ENCODE results near the gene MUCL3. TPM values are rescaled to one million over a fixed set of nuclear protein-coding genes. Genes with fewer than 3 reads are reported as not detected.
"Not testable (repeated sequence)": the region's sequence is repeated elsewhere in the genome, so short reads cannot be mapped to it uniquely, and the experiment has no call there.

MUCL3 gene
- total and polyA plus RNA-seq, 3 donors from 2014 or later, result 0.19 to 0.45 TPM; not detected in 1

DNA sequence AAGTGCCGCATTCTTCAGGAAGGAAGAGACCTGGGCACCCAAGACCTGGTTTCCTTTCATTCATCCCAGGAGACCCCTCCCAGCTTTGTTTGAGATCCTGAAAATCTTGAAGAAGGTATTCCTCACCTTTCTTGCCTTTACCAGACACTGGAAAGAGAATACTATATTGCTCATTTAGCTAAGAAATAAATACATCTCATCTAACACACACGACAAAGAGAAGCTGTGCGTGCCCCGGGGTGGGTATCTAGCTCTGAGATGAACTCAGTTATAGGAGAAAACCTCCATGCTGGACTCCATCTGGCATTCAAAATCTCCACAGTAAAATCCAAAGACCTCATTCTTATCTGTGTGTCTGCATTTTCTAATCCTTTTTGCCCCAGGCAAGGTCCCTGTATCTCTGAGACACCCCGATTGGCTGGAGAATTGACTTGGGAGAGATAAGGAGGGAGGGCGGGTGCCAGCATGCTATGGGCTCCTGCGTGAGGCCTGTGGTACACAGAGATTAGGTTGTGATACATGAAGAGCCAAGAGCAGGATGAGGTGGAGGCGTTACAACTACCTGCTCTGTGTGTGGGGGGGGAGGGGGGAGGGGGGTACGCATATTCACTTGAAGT is 47.5 kb downstream of the MUCL3 start:
- H3K36me3 ChIP-seq (ENCODE audit: low read depth, missing control alignments), result no peaks in the 10 kb centered on the region
- no peaks in the 10 kb centered on the region for H3K27me3 ChIP-seq
- no peak overlapping the region for H3K27ac ChIP-seq
- no peaks in the 10 kb centered on the region for H3K4me1 ChIP-seq
- no peaks in the 10 kb centered on the region for H3K9me3 ChIP-seq
- TF ChIP-seq POLR2A (IDR thresholded peaks at IDR 0.05), result no peak
- TF ChIP-seq, protein P1, sequence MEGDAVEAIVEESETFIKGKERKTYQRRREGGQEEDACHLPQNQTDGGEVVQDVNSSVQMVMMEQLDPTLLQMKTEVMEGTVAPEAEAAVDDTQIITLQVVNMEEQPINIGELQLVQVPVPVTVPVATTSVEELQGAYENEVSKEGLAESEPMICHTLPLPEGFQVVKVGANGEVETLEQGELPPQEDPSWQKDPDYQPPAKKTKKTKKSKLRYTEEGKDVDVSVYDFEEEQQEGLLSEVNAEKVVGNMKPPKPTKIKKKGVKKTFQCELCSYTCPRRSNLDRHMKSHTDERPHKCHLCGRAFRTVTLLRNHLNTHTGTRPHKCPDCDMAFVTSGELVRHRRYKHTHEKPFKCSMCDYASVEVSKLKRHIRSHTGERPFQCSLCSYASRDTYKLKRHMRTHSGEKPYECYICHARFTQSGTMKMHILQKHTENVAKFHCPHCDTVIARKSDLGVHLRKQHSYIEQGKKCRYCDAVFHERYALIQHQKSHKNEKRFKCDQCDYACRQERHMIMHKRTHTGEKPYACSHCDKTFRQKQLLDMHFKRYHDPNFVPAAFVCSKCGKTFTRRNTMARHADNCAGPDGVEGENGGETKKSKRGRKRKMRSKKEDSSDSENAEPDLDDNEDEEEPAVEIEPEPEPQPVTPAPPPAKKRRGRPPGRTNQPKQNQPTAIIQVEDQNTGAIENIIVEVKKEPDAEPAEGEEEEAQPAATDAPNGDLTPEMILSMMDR (IDR thresholded peaks at IDR 0.05), result no peak
- intact Hi-C loops (cut with DNase I; ENCODE audit: low total_unique reads), result no loop called here
- H3K4me3 ChIP-seq, result no peak overlapping the region
- no peak for DNase-seq
- WGBS, 2 donors, result 81 to 89% methylated on average over 8 to 9 of the region's 9 CpGs

DNA sequence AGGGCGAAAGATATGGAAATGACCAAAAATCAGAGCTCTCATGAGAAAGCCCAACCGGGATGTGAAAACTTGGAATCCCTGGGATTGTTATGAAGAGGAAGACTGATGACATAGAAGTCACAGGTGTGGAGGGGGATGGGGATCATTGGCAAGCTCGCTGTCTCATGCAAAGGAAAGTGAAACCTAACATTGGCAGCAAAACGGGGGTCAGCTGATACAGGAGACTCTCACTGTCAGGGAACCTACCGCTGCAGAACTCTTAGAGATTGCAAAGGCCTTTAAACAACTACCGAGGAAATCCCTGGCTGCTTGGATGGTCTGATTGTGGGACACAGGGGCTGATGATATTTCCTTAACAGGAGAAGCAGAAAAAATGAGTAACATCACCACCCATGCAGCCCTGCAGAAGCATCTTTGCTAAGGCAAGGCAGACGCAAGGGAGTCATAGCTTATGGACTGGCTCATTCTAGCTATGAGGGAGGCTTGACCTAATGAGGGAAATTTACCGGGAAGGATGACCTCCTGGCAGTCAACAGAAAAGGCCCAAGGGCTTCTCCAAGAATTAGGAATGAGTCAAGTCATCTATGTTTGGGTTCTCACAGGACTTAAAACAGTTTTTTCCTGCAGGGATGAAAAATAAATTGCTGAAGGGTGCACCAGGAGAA is 49.8 kb downstream of the MUCL3 start:
- TF ChIP-seq, protein P1 (IDR thresholded peaks at IDR 0.05), result no peak
- TF ChIP-seq POLR2A (IDR thresholded peaks at IDR 0.05), result no peak
- WGBS, 2 donors, result 72 to 77% methylated on average over 8 of the region's 8 CpGs
- intact Hi-C loops (cut with DNase I; ENCODE audit: low total_unique reads), result no loop called here
- Histone ChIP-seq H3K27me3 (no peaks in the 10 kb centered on the region), H3K4me3 (no peak overlapping the region), H3K36me3 (ENCODE audit: low read depth, missing control alignments) (no peaks in the 10 kb centered on the region), H3K9me3 (no peaks in the 10 kb centered on the region), H3K27ac (no peak overlapping the region), H3K4me1 (no peaks in the 10 kb centered on the region)
- DNase-seq, result no peak

DNA sequence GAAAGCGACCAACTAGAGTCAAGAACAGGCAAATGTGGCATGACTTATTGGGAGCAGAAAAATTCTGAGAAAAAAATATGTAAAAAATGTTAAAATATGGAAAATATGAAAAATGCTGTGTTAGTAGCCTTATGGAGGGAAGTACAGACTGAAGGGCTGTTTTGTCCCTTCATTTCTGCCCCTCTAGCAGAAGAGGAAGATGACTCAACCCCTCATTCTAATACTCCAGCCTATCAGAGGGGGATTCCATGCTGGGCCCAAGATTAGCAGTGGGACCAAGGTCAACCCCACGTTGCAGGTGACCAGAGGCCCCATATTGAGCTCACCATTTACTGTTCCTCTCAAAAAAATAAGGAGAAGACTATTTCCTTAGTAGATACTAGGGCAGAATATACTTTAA is 51.1 kb downstream of the MUCL3 start:
- intact Hi-C loops (cut with DNase I; ENCODE audit: low total_unique reads), result no loop called here
- H3K36me3 ChIP-seq (ENCODE audit: low read depth, missing control alignments), result no peaks in the 10 kb centered on the region
- no peaks in the 10 kb centered on the region for H3K9me3 ChIP-seq
- WGBS, 2 donors, result 68 to 86% methylated on average over 2 of the region's 2 CpGs
- H3K4me3 ChIP-seq, result no peak overlapping the region
- H3K27me3 ChIP-seq, result no peaks in the 10 kb centered on the region
- no peak for DNase-seq
- H3K4me1 ChIP-seq, result no peaks in the 10 kb centered on the region
- H3K27ac ChIP-seq, result no peak overlapping the region
- TF ChIP-seq, protein P1 (IDR thresholded peaks at IDR 0.05), result no peak
- no peak for TF ChIP-seq POLR2A (IDR thresholded peaks at IDR 0.05)

DNA sequence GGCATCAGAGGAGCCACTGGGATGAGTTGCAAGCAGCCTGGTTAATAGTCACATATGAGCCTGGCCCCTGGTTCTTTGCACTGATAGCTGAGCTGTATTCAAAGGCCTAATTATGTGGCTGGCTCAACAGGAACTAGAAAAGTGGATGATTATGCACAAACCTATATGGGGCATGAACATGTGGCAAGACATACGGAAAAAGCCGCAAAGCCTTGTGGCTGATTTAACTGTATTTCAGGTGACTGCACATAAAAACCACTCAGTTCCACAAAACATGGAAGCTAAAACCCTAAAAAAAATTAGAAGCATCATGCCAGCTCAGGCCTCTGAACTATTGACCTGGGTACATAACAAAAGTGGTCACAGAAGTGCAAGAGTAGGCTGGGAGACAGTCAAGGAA is 56.5 kb downstream of the MUCL3 start:
- H3K4me1 ChIP-seq, result no peaks in the 10 kb centered on the region
- WGBS, 2 donors, result 91 to 100% methylated on average over 2 of the region's 2 CpGs
- H3K9me3 ChIP-seq, result no peaks in the 10 kb centered on the region
- H3K4me3 ChIP-seq, result no peak overlapping the region
- DNase-seq, result no peak
- H3K36me3 ChIP-seq (ENCODE audit: low read depth, missing control alignments), result no peaks in the 10 kb centered on the region
- intact Hi-C loops (cut with DNase I; ENCODE audit: low total_unique reads), result no loop called here
- H3K27me3 ChIP-seq, result no peaks in the 10 kb centered on the region
- no peak overlapping the region for H3K27ac ChIP-seq
- no peak for TF ChIP-seq POLR2A (IDR thresholded peaks at IDR 0.05)
- TF ChIP-seq, protein P1 (IDR thresholded peaks at IDR 0.05), result no peak

DNA sequence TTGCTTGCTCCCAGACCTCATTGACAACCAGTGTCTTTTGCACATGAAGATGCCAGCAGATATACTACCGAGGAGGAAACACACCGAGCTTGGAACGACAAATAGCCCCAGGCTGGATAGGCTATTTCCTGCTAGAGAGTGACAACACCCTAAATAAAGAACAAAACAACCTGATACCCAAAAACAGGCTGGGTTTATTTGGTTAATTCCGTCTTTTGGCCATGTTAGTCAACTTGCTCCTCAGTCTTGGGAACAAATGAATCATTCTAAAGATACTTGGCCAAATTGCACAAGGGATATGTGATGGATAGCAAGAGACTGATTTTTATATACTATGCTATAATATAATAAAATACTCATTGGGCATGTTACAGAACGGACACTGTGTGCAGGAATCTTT is 58.0 kb downstream of the MUCL3 start:
- no peaks in the 10 kb centered on the region for H3K9me3 ChIP-seq
- no peak for DNase-seq
- H3K36me3 ChIP-seq (ENCODE audit: low read depth, missing control alignments), result no peaks in the 10 kb centered on the region
- H3K4me3 ChIP-seq, result no peak overlapping the region
- intact Hi-C loops (cut with DNase I; ENCODE audit: low total_unique reads), result no loop called here
- WGBS, 2 donors, result 71 to 73% methylated on average over 5 of the region's 5 CpGs
- no peak overlapping the region for H3K27ac ChIP-seq
- no peaks in the 10 kb centered on the region for H3K4me1 ChIP-seq
- TF ChIP-seq POLR2A (IDR thresholded peaks at IDR 0.05), result no peak
- TF ChIP-seq, protein P1 (IDR thresholded peaks at IDR 0.05), result no peak
- H3K27me3 ChIP-seq, result no peaks in the 10 kb centered on the region

DNA sequence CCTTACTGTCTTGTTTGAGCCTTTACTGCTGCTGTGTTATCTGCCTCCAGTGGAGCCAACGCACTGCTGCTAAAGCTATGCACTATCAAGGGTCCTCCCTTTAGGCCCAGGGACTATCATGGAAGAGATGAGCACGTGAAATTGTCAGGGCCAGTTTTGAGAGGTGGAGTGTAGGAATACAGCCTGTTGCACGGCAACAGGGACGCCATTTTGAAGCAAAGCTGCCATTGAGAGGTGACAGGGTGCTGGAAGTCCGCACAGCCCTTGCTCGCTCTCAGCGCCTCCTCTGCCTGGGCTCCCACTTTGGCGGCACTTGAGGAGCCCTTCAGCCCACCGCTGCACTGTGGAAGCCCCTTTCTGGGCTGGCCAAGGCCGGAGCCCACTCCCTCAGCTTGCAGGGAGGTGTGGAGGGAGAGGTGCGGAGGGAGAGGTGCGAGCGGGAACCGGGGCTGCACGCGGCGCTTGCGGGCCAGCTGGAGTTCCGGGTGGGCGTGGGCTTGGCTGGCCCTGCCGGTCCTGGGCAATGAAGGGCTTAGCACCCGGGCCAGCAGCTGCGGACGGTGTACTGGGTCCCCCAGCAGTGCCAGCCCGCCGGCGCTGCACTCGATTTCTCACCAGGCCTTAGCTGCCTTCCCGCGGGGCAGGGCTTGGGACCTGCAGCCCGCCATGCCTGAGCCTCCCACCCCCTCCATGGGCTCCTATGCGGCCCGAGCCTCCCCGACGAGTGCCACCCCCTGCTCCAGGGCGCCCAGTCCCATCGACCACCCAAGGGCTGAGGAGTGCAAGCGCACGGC is 59.5 kb downstream of the MUCL3 start:
- H3K4me3 ChIP-seq, result peak overlapping the region in 1 of 2 donors; percentile 41
- WGBS, 2 donors, result 60 to 68% methylated on average over 4 to 39 of the region's 39 CpGs
- H3K4me1 ChIP-seq; H3K36me3 ChIP-seq (ENCODE audit: low read depth, missing control alignments); H3K27me3 ChIP-seq; H3K9me3 ChIP-seq; intact Hi-C loops (cut with DNase I; ENCODE audit: low total_unique reads); DNase-seq; H3K27ac ChIP-seq: not testable (repeated sequence)
